GM12878 (cell line): Measurements from ENCODE around the gene HNMT. TPM values are rescaled to one million over a fixed set of nuclear protein-coding genes. Genes with fewer than 3 reads are reported as not detected.

Source experiments
- ATAC-seq: fragments of 200-7000 bp; cut with Tn5 transposase; 3 replicates; pipeline ENCODE4 v1.9.1; 2020; ENCODE audit warnings: mild to moderate bottlenecking, moderate library complexity
- BruUV-seq: library from RNA; stranded (reverse); fragments of 400-500 nt; replicated peaks from 2 replicates; lab custom pipeline; 2021; lab: Mats Ljungman, UMichigan
- CTCF ChIA-PET: fragments of 300-600 bp; sonication (Branson Sonifier 250); formaldehyde crosslinking; extraction: SDS; loops from one replicate; lab custom pipeline; 2021; ENCODE audit warnings: inconsistent platforms; lab: Yijun Ruan, JAX
- POLR2A ChIA-PET: fragments of 350-600 bp; formaldehyde crosslinking; extraction: SDS; loops from one replicate; lab custom pipeline; 2021; ENCODE audit warnings: inconsistent platforms; lab: Charles Lee
- RAD21 ChIA-PET: fragments of 300-600 bp; sonication (Branson Sonifier 250); formaldehyde crosslinking; loops from one replicate; lab custom pipeline; 2023; ENCODE audit warnings: antibody characterized with exemption; ENCODE audit not compliant: unreplicated experiment; lab: Charles Lee
- SMC1A ChIA-PET: fragments of 300-600 bp; sonication (Branson Sonifier 250); formaldehyde crosslinking; loops from one replicate; lab custom pipeline; 2023; ENCODE audit not compliant: unreplicated experiment, uncharacterized antibody; lab: Charles Lee
- DNase-seq: peaks from one replicate; pipeline ENCODE4 v3.0.0-alpha.2; 2011; ENCODE audit warnings: low read depth, low spot score
- FAIRE-seq: peaks from 3 replicates; lab custom pipeline; 2011; peaks lifted over from hg19 to GRCh38; lab: Jason Lieb, UNC
- H2AFZ ChIP-seq: 2 replicates; pipeline ENCODE4 v1.6.0; 2011; ENCODE audit warnings: low read depth, low read length, control low read depth; ENCODE audit not compliant: control insufficient read depth
- H3K27ac ChIP-seq: 2 replicates; pipeline ENCODE4 v1.5.1; 2011; ENCODE audit warnings: control low read depth; ENCODE audit not compliant: control insufficient read depth, insufficient read depth
- H3K27me3 ChIP-seq, 2 experiments: replicated peaks in 1 of 2; 2 replicates each; pipeline versions ENCODE4 v1.6.0 to v1.6.1; 2011; ENCODE audit warnings: low read length in 1 of 2; ENCODE audit not compliant: control insufficient read depth in 2 of 2, insufficient read depth in 2 of 2
- H3K36me3 ChIP-seq, 2 experiments: 2 replicates each; pipeline ENCODE4 v1.5.1; 2011; ENCODE audit warnings: low read length in 1 of 2; ENCODE audit not compliant: control insufficient read depth in 2 of 2, insufficient read depth in 2 of 2
- H3K4me1 ChIP-seq: 2 replicates; pipeline ENCODE4 v1.6.1; 2011; ENCODE audit warnings: mild to moderate bottlenecking, low read length, moderate library complexity, mixed read lengths; ENCODE audit not compliant: control insufficient read depth, insufficient read depth
- H3K4me2 ChIP-seq: 2 replicates; pipeline ENCODE4 v1.6.0; 2011; ENCODE audit warnings: control low read depth; ENCODE audit not compliant: control insufficient read depth, insufficient read depth
- H3K4me3 ChIP-seq: fragments of 200-600 bp; sonication (generic); 2 replicates; pipeline ENCODE4 v1.5.1; 2016
- H3K79me2 ChIP-seq: 2 replicates; pipeline ENCODE4 v1.6.0; 2011; ENCODE audit warnings: low read length; ENCODE audit not compliant: control insufficient read depth, insufficient read depth
- H3K9ac ChIP-seq: 2 replicates; pipeline ENCODE4 v1.8.0; 2011; ENCODE audit warnings: low read length, control low read depth, mixed read lengths; ENCODE audit not compliant: control insufficient read depth, insufficient read depth
- H3K9me3 ChIP-seq: replicated peaks from 3 replicates; pipeline ENCODE4 v1.5.1; 2011; ENCODE audit warnings: mild to moderate bottlenecking, low read length; ENCODE audit not compliant: control insufficient read depth, insufficient read depth
- H4K20me1 ChIP-seq: 2 replicates; pipeline ENCODE4 v1.6.0; 2011; ENCODE audit not compliant: control insufficient read depth, insufficient read depth
- ATF7 ChIP-seq: fragments of 450-650 bp; IDR thresholded peaks from 2 replicates; pipeline ENCODE4 v1.6.1; 2016; ENCODE audit warnings: low read depth, mild to moderate bottlenecking
- BMI1 ChIP-seq: fragments of 450-650 bp; IDR thresholded peaks from 2 replicates; pipeline ENCODE4 v1.6.1; 2016; ENCODE audit warnings: mild to moderate bottlenecking, moderate library complexity, borderline replicate concordance
- CBX5 ChIP-seq: sonication (generic); IDR thresholded peaks from 2 replicates; pipeline ENCODE4 v1.6.1; 2016; ENCODE audit warnings: low read depth, moderate library complexity, mild to moderate bottlenecking, inconsistent platforms
- CHD1 ChIP-seq: IDR thresholded peaks from 2 replicates; pipeline ENCODE4 v1.6.1; 2012; ENCODE audit warnings: low read depth, low read length, improper control_type of control experiment
- CREB1 ChIP-seq: IDR thresholded peaks from 2 replicates; pipeline ENCODE4 v1.6.1; 2012; ENCODE audit warnings: low read depth, mild to moderate bottlenecking, inconsistent platforms
- GABPA ChIP-seq: IDR thresholded peaks from 2 replicates; pipeline ENCODE4 v1.6.1; 2014; ENCODE audit warnings: antibody characterized with exemption, low read depth, mild to moderate bottlenecking, inconsistent platforms
- IKZF2 ChIP-seq, 2 experiments: fragments of 450-650 bp; IDR thresholded peaks; 2 replicates each; pipeline ENCODE4 v1.6.1; 2017; ENCODE audit warnings: mild to moderate bottlenecking in 2 of 2, moderate library complexity in 2 of 2
- NFYB ChIP-seq: IDR thresholded peaks from 2 replicates; pipeline ENCODE4 v1.6.1; 2011; ENCODE audit warnings: low read depth, mild to moderate bottlenecking, low read length, improper control_type of control experiment, moderate library complexity; ENCODE audit not compliant: insufficient read depth
- RELA ChIP-seq: fragments of 450-650 bp; IDR thresholded peaks from 2 replicates; pipeline ENCODE4 v1.8.0; 2014; ENCODE audit warnings: borderline replicate concordance; ENCODE audit not compliant: partially characterized antibody
- SP1 ChIP-seq: IDR thresholded peaks from one replicate; pipeline ENCODE4 v1.6.1; 2011; ENCODE audit warnings: low read depth, low read length
- TCF12 ChIP-seq: IDR thresholded peaks from 2 replicates; pipeline ENCODE4 v1.6.1; 2011; ENCODE audit warnings: low read depth, mild to moderate bottlenecking, low read length
- TCF3 ChIP-seq: IDR thresholded peaks from 2 replicates; pipeline ENCODE4 v1.6.1; 2012; ENCODE audit warnings: low read depth, mild to moderate bottlenecking, low read length, borderline replicate concordance; ENCODE audit not compliant: insufficient read depth
- YY1 ChIP-seq: IDR thresholded peaks from 2 replicates; pipeline ENCODE4 v1.6.1; 2011; ENCODE audit warnings: low read depth, mild to moderate bottlenecking, low read length
- ZNF274 ChIP-seq: IDR thresholded peaks from one replicate; pipeline ENCODE4 v1.8.0; 2011; ENCODE audit not compliant: insufficient read length, insufficient read depth
- ZSCAN29 ChIP-seq: fragments of 450-650 bp; IDR thresholded peaks from 2 replicates; pipeline ENCODE4 v1.6.1; 2017; ENCODE audit warnings: mild to moderate bottlenecking, moderate library complexity
- WGBS: methylation state at CpG from one replicate; pipeline ENCODE4 v1.1.6; 2016; ENCODE audit warnings: low lambda C conversion rate; ENCODE audit not compliant: insufficient replicate concordance, insufficient coverage; ENCODE audit errors: missing lambda C conversion rate; 5-methylcytosine and 5-hydroxymethylcytosine counted together
- in situ Hi-C: fragments of 300-500 bp; cut with MboI; formaldehyde crosslinking; loops from 9 replicates; pipeline ENCODE4 v1.14.3; 2018; ENCODE audit warnings: mixed read lengths
- intact Hi-C: fragments of 100-400 bp; cut with micrococcal nuclease; formaldehyde crosslinking; loops from one replicate; pipeline ENCODE4 v1.14.2; 2022; ENCODE audit not compliant: unreplicated experiment
- polyA plus RNA-seq, 11 experiments: library from polyadenylated mRNA; depleted of rRNA in 4 of 11; unstranded in 6 of 11; stranded (reverse) in 5 of 11; fragments of >200 nt; fragmentation: Nextera tagmentation in 4 of 11; fragmentation: Illumina TruSeq in 1 of 11; extraction: Ambion mirVana in 4 of 11; extraction: Trizol in 1 of 11; gene quantifications; 1 replicate in 1 of 11; 2 replicates in 10 of 11; pipeline versions ENCODE4 v1.2.1 to v1.2.3, GENCODE V29; 2011 to 2016; ENCODE audit warnings: inconsistent platforms in 2 of 11, missing spikeins in 2 of 11, low read depth in 1 of 11
- total RNA-seq, 4 experiments: library from RNA; depleted of rRNA in 3 of 4; stranded (reverse); fragments of >200 nt in 3 of 4; fragmentation: Illumina TruSeq in 1 of 4; extraction: Trizol in 1 of 4; gene quantifications; 2 replicates each; pipeline versions ENCODE4 v1.2.1 to v1.2.3, GENCODE V29; 2013 to 2021
- TF ChIP-seq, protein P1 (sequence below): IDR thresholded peaks from 2 replicates; pipeline ENCODE4 v1.6.1; 2012; ENCODE audit warnings: low read depth, low read length, improper control_type of control experiment

HNMT gene
- total and polyA plus RNA-seq, 10 of the 15 experiments (the other 5 are each of a cell fraction or from before 2014, with no cell fraction given), result not detected

DNA sequence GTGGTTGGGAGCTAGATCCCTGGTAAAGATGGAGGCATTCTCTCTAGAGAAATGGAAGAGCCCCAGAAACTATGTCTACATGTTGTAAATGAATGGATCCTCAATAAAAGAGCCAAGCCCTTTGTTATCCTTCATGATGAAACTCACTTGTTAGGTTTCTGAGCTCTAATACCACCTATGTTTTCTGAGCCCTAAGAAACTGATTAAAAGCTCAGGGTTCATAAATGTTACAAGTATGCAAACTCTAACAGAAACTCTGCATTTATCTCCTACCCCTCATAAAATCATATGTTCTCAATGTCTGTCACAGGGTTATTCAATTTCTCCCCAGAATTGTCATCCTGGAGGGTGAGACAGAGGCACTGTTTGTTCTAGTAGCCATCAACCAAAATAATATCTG lies 18.0 kb upstream of the HNMT start:
- intact Hi-C loops, result loop anchor here (10.0 kb wide), 1 partner anchor 319 kb away; no protein-coding TSS in a partner anchor
- no peaks in the 10 kb centered on the region for H3K79me2 ChIP-seq

DNA sequence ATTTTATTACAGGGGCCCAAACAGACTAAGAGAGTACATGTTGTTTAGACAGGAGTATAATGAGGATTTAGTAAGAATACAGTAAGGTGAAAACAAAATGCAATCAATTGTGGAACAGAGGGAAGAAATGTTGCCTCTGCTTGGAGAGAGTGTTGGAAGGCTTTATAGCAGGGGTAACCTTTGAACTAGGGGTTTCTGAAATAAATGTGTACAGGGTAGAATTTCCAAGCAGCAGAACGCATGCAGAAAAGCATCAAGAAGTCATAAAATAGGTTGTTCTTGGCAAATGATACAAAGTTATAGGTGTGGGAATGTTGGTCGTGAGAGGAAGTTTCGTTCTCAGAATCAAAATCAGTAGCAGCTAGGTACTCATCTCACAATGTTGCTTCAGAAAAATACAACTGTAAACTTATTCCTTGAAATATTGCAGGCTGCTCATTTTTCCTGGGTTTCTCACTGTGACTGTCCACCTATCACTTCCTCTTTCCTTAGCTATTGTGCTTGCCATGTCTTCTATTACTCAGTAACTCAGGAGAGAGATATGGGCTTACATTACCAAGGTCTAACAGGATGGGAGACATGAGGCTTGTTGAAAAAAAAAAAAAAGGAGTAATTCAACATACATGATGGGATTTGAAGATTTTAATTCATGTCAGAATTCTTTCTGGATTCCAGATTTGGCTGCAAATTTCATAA lies 17.1 kb upstream of the HNMT start:
- ATAC-seq (peak; percentile 55), FAIRE-seq (no peak), DNase-seq (no peak)
- no peak overlapping the region for H3K9ac ChIP-seq
- H3K9me3 ChIP-seq, result no peaks in the 10 kb centered on the region
- no peaks in the 10 kb centered on the region for H3K4me1 ChIP-seq
- H3K4me2 ChIP-seq, result no peak overlapping the region
- BruUV-seq, result no TSS peak
- in situ Hi-C loops, result loop anchor here (5.0 kb wide), 1 partner anchor 425 kb away; no protein-coding TSS in a partner anchor
- SMC1A ChIA-PET, result interaction anchor here (1.1 to 4.6 kb wide), 4 partner anchors 143 to 840 kb away, joined by 3 to 30 read pairs (median 6); no protein-coding TSS in a partner anchor
- no peak overlapping the region for H3K27ac ChIP-seq
- 24% methylated on average over 3 of the region's 3 CpGs for WGBS
- intact Hi-C loops, result loop anchor here (1.0 to 10.0 kb wide), 3 partner anchors 143 to 427 kb away; no protein-coding TSS in a partner anchor
- H4K20me1 ChIP-seq, result no peaks in the 10 kb centered on the region
- H3K4me3 ChIP-seq, result no peak overlapping the region
- H2AFZ ChIP-seq, result no peak overlapping the region
- RAD21 ChIA-PET, result interaction anchor here (0.9 to 3.5 kb wide), 6 partner anchors 11 to 883 kb away, joined by 3 to 19 read pairs (median 4); no protein-coding TSS in a partner anchor
- no peaks in the 10 kb centered on the region for H3K27me3 ChIP-seq
- CTCF ChIA-PET, result interaction anchor here (0.8 to 5.5 kb wide), 12 partner anchors 10 to 840 kb away, joined by 3 to 49 read pairs (median 4); partner anchors contain the start of gene HNMT
- no peaks in the 10 kb centered on the region for H3K79me2 ChIP-seq
- no peaks in the 10 kb centered on the region for H3K36me3 ChIP-seq
- POLR2A ChIA-PET, result no interaction called here
- TF ChIP-seq CREB1 (no peak), TCF3 (no peak), RELA (no peak), CBX5 (no peak), GABPA (no peak), NFYB (no peak), CHD1 (no peak), IKZF2 (IDR thresholded peaks at IDR 0.05) (peak; percentile 30 to 45; a peak in 2 of 4 replicates), ZNF274 (no peak), BMI1 (no peak), TCF12 (no peak), ZSCAN29 (no peak)
- TF ChIP-seq, protein P1, sequence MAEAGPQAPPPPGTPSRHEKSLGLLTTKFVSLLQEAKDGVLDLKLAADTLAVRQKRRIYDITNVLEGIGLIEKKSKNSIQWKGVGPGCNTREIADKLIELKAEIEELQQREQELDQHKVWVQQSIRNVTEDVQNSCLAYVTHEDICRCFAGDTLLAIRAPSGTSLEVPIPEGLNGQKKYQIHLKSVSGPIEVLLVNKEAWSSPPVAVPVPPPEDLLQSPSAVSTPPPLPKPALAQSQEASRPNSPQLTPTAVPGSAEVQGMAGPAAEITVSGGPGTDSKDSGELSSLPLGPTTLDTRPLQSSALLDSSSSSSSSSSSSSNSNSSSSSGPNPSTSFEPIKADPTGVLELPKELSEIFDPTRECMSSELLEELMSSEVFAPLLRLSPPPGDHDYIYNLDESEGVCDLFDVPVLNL, result no peak

More for the DNA sequence above, 18.0 kb upstream of the HNMT start:
- POLR2A ChIA-PET, result no interaction called here
- Histone ChIP-seq H3K9me3 (no peaks in the 10 kb centered on the region), H3K4me3 (no peak overlapping the region), H3K4me1 (no peaks in the 10 kb centered on the region), H3K4me2 (no peak overlapping the region), H3K9ac (no peak overlapping the region), H2AFZ (no peak overlapping the region), H3K36me3 (no peaks in the 10 kb centered on the region), H4K20me1 (no peaks in the 10 kb centered on the region), H3K27me3 (no peaks in the 10 kb centered on the region), H3K27ac (no peak overlapping the region)
- FAIRE-seq (no peak), ATAC-seq (no peak), DNase-seq (no peak)
- in situ Hi-C loops, result loop anchor here (5.0 kb wide), 1 partner anchor 426 kb away; no protein-coding TSS in a partner anchor
- no TSS peak for BruUV-seq
- no peak for TF ChIP-seq YY1
- no peak for TF ChIP-seq SP1
- no peak for TF ChIP-seq ATF7
- SMC1A ChIA-PET, result interaction anchor here (0.7 to 1.3 kb wide), 4 partner anchors 13 to 427 kb away, joined by 3 to 5 read pairs (median 4); no protein-coding TSS in a partner anchor
- RAD21 ChIA-PET, result interaction anchor here (1.6 kb wide), 1 partner anchor 841 kb away, joined by 5 read pairs; no protein-coding TSS in a partner anchor
- CTCF ChIA-PET, result interaction anchor here (1.0 to 5.5 kb wide), 4 partner anchors 10 to 429 kb away, joined by 3 to 49 read pairs (median 4); no protein-coding TSS in a partner anchor
